ENCODE data around the gene BCL7B.
A peak's percentile ranks its signal among the peaks of the same experiment; 100 is the strongest.

BCL7B gene

DNA sequence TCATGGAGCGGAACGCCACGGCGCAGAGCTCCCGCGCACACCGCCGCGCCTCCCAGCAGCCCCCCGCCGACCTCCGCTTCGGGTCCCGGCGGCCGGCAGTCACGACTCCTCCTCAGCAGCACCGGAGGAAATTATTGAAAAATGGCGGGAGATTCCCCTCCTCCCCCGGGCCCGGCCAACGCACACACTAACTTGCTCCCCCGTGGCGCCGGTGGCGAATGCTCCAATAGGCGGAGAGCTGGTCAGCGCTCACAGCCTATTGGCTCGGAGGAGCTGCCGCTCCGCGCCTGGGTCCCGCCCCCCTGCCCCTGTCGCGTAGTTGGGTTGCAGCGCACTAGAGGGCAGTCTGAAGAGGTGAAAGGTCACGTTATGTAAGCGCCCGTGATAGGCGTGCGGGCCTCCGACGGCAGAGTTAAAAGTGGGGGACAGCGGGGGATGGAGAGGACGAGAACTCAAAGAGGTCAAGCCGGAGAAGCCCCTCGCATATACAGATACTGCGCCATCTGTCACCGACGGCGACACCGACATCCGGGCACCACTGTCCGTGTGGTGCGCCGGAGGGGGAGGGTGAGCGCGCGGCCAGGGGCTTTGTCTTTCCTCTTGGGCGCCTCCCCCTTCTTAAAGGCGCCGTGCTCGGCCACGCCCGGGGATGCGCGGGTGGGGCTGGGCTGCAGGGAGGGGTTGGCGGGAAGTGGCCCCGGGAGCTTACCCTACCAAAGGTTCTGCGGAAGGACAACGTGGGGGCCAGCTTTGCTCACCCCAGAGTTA, 35.2 kb downstream of the BCL7B start, which contains the start of gene BAZ1B (continued):
- TF ChIP-seq BCL11B (tag by site-specific recombination; IDR thresholded peaks at IDR 0.05; ENCODE audit: low read depth) (peak; percentile 99), ZBTB7A (tag by site-specific recombination; IDR thresholded peaks at IDR 0.05; ENCODE audit: low read depth) (no peak), ZNF174 (tag by site-specific recombination; IDR thresholded peaks at IDR 0.05) (no peak), ZNF624 (tag by site-specific recombination; IDR thresholded peaks at IDR 0.05) (no peak), ZNF747 (tag by site-specific recombination; IDR thresholded peaks at IDR 0.05) (no peak), ZSCAN23 (tag by site-specific recombination; IDR thresholded peaks at IDR 0.05) (0 out of 2 replicates have a peak, but pooled peaks have one; percentile 9), ZNF830 (tag by site-specific recombination; IDR thresholded peaks at IDR 0.05; ENCODE audit: low read depth) (no peak), SP7 (tag by site-specific recombination; IDR thresholded peaks at IDR 0.05) (peak; percentile 78), ZNF473 (tag by site-specific recombination; IDR thresholded peaks at IDR 0.05) (no peak), ZNF521 (tag by site-specific recombination; IDR thresholded peaks at IDR 0.05) (no peak), KLF1 (tag by site-specific recombination; IDR thresholded peaks at IDR 0.05) (peak; percentile 85), ZNF211 (tag by site-specific recombination; IDR thresholded peaks at IDR 0.05; ENCODE audit: low read depth) (no peak), KLF7 (tag by site-specific recombination; IDR thresholded peaks at IDR 0.05; ENCODE audit: borderline replicate concordance) (peak; percentile 70; the same call in 1 of the 2 replicates), KLF16 (tag by site-specific recombination; IDR thresholded peaks at IDR 0.05) (peak; percentile 92), ZNF24 (tag by site-specific recombination; IDR thresholded peaks at IDR 0.05) (peak; percentile 57)
- TF ChIP-seq, protein P1, sequence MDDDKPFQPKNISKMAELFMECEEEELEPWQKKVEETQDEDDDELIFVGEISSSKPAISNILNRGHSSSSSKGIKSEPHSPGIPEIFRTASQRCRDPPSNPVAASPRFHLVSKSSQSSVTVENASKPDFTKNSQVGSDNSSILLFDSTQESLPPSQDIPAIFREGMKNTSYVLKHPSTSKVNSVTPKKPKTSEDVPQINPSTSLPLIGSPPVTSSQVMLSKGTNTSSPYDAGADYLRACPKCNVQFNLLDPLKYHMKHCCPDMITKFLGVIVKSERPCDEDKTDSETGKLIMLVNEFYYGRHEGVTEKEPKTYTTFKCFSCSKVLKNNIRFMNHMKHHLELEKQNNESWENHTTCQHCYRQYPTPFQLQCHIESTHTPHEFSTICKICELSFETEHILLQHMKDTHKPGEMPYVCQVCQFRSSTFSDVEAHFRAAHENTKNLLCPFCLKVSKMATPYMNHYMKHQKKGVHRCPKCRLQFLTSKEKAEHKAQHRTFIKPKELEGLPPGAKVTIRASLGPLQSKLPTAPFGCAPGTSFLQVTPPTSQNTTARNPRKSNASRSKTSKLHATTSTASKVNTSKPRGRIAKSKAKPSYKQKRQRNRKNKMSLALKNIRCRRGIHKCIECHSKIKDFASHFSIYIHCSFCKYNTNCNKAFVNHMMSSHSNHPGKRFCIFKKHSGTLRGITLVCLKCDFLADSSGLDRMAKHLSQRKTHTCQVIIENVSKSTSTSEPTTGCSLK (tag by site-specific recombination; IDR thresholded peaks at IDR 0.05) = no peak
- TF ChIP-seq, protein P2, sequence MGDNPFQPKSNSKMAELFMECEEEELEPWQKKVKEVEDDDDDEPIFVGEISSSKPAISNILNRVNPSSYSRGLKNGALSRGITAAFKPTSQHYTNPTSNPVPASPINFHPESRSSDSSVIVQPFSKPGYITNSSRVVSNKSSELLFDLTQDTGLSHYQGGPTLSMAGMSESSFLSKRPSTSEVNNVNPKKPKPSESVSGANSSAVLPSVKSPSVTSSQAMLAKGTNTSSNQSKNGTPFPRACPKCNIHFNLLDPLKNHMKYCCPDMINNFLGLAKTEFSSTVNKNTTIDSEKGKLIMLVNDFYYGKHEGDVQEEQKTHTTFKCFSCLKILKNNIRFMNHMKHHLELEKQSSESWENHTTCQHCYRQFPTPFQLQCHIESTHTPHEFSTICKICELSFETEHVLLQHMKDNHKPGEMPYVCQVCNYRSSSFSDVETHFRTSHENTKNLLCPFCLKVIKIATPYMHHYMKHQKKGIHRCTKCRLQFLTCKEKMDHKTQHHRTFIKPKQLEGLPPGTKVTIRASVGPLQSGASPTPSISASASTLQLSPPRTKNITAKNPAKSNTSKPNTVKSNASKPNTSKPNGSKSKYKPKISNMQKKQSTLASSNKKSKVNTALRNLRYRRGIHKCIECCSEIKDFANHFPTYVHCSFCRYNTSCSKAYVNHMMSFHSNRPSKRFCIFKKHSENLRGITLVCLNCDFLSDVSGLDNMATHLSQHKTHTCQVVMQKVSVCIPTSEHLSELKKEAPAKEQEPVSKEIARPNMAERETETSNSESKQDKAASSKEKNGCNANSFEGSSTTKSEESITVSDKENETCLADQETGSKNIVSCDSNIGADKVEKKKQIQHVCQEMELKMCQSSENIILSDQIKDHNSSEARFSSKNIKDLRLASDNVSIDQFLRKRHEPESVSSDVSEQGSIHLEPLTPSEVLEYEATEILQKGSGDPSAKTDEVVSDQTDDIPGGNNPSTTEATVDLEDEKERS (tag by site-specific recombination; IDR thresholded peaks at IDR 0.05) = no peak
- TF ChIP-seq, protein P3, sequence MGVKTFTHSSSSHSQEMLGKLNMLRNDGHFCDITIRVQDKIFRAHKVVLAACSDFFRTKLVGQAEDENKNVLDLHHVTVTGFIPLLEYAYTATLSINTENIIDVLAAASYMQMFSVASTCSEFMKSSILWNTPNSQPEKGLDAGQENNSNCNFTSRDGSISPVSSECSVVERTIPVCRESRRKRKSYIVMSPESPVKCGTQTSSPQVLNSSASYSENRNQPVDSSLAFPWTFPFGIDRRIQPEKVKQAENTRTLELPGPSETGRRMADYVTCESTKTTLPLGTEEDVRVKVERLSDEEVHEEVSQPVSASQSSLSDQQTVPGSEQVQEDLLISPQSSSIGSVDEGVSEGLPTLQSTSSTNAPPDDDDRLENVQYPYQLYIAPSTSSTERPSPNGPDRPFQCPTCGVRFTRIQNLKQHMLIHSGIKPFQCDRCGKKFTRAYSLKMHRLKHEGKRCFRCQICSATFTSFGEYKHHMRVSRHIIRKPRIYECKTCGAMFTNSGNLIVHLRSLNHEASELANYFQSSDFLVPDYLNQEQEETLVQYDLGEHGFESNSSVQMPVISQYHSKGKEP (tag by site-specific recombination; IDR thresholded peaks at IDR 0.05) = no peak
- TF ChIP-seq, protein P4, sequence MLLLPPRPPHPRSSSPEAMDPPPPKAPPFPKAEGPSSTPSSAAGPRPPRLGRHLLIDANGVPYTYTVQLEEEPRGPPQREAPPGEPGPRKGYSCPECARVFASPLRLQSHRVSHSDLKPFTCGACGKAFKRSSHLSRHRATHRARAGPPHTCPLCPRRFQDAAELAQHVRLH (tag by site-specific recombination; IDR thresholded peaks at IDR 0.05) = peak; percentile 32; the same call in 1 of the 2 replicates
- TF ChIP-seq, protein P5, sequence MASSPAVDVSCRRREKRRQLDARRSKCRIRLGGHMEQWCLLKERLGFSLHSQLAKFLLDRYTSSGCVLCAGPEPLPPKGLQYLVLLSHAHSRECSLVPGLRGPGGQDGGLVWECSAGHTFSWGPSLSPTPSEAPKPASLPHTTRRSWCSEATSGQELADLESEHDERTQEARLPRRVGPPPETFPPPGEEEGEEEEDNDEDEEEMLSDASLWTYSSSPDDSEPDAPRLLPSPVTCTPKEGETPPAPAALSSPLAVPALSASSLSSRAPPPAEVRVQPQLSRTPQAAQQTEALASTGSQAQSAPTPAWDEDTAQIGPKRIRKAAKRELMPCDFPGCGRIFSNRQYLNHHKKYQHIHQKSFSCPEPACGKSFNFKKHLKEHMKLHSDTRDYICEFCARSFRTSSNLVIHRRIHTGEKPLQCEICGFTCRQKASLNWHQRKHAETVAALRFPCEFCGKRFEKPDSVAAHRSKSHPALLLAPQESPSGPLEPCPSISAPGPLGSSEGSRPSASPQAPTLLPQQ (tag by site-specific recombination; IDR thresholded peaks at IDR 0.05) = peak; percentile 50; the same call in 1 of the 2 replicates
- TF ChIP-seq, protein P6, sequence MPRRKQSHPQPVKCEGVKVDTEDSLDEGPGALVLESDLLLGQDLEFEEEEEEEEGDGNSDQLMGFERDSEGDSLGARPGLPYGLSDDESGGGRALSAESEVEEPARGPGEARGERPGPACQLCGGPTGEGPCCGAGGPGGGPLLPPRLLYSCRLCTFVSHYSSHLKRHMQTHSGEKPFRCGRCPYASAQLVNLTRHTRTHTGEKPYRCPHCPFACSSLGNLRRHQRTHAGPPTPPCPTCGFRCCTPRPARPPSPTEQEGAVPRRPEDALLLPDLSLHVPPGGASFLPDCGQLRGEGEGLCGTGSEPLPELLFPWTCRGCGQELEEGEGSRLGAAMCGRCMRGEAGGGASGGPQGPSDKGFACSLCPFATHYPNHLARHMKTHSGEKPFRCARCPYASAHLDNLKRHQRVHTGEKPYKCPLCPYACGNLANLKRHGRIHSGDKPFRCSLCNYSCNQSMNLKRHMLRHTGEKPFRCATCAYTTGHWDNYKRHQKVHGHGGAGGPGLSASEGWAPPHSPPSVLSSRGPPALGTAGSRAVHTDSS (tag by site-specific recombination; IDR thresholded peaks at IDR 0.05) = no peak
- TF ChIP-seq, protein P7, sequence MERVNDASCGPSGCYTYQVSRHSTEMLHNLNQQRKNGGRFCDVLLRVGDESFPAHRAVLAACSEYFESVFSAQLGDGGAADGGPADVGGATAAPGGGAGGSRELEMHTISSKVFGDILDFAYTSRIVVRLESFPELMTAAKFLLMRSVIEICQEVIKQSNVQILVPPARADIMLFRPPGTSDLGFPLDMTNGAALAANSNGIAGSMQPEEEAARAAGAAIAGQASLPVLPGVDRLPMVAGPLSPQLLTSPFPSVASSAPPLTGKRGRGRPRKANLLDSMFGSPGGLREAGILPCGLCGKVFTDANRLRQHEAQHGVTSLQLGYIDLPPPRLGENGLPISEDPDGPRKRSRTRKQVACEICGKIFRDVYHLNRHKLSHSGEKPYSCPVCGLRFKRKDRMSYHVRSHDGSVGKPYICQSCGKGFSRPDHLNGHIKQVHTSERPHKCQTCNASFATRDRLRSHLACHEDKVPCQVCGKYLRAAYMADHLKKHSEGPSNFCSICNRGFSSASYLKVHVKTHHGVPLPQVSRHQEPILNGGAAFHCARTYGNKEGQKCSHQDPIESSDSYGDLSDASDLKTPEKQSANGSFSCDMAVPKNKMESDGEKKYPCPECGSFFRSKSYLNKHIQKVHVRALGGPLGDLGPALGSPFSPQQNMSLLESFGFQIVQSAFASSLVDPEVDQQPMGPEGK (tag by site-specific recombination; IDR thresholded peaks at IDR 0.05) = peak; percentile 85
- TF ChIP-seq, protein P8, sequence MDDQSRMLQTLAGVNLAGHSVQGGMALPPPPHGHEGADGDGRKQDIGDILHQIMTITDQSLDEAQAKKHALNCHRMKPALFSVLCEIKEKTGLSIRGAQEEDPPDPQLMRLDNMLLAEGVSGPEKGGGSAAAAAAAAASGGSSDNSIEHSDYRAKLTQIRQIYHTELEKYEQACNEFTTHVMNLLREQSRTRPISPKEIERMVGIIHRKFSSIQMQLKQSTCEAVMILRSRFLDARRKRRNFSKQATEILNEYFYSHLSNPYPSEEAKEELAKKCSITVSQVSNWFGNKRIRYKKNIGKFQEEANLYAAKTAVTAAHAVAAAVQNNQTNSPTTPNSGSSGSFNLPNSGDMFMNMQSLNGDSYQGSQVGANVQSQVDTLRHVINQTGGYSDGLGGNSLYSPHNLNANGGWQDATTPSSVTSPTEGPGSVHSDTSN (CRISPR knock-in tag; IDR thresholded peaks at IDR 0.05) = peak; percentile 77; the same call in 1 of the 2 replicates
